Small intestine (tissue), 7 donors: ENCODE data around the gene WDR91. TPM values are rescaled to one million over a fixed set of nuclear protein-coding genes. Genes with fewer than 3 reads are reported as not detected.

ENCODE experiments used
- DNase-seq, 2 donors: peaks; one replicate each; pipeline versions ENCODE4 v3.0.0 to v3.0.0-alpha.2; 2013
- FAIRE-seq: peaks from 2 replicates; lab custom pipeline; 2012; peaks lifted over from hg19 to GRCh38; lab: Jason Lieb, UNC
- H3K27ac ChIP-seq, 3 donors: one replicate each; pipeline ENCODE4 v1.5.1; 2013; ENCODE audit warnings: low read length in 2 of 3, mild to moderate bottlenecking in 2 of 3, control low read depth in 1 of 3, inconsistent platforms in 1 of 3, low read depth in 1 of 3, moderate library complexity in 1 of 3
- H3K27me3 ChIP-seq, 3 donors: one replicate each; pipeline ENCODE4 v1.6.1; 2013; ENCODE audit warnings: low read length in 3 of 3, inconsistent platforms in 1 of 3; ENCODE audit not compliant: control insufficient read depth in 3 of 3, insufficient read depth in 3 of 3
- H3K36me3 ChIP-seq, 3 donors: one replicate each; pipeline ENCODE4 v1.6.1; 2013; ENCODE audit warnings: low read length in 3 of 3, inconsistent platforms in 1 of 3, low read depth in 1 of 3, mild to moderate bottlenecking in 1 of 3, moderate library complexity in 1 of 3; ENCODE audit not compliant: control insufficient read depth in 3 of 3, insufficient read depth in 2 of 3
- H3K4me1 ChIP-seq, 3 donors: one replicate each; pipeline ENCODE4 v1.6.1; 2013; ENCODE audit warnings: low read length in 2 of 3, inconsistent platforms in 1 of 3, low read depth in 1 of 3, mild to moderate bottlenecking in 1 of 3, moderate library complexity in 1 of 3; ENCODE audit not compliant: control insufficient read depth in 3 of 3, insufficient read depth in 2 of 3
- H3K4me3 ChIP-seq, 3 donors: one replicate each; pipeline ENCODE4 v1.5.1; 2013; ENCODE audit warnings: low read length in 3 of 3, control low read depth in 1 of 3, inconsistent platforms in 1 of 3, low read depth in 1 of 3, mild to moderate bottlenecking in 1 of 3, moderate library complexity in 1 of 3
- H3K9me3 ChIP-seq, 2 donors: one replicate each; pipeline ENCODE4 v1.6.1; 2013; ENCODE audit warnings: low read depth in 1 of 2, low read length in 1 of 2; ENCODE audit not compliant: control insufficient read depth in 2 of 2, insufficient read depth in 1 of 2
- WGBS, 3 donors: extraction: QIAGEN DNeasy Blood & Tissue Kit; methylation state at CpG; one replicate each; pipeline ENCODE4 v1.1.7; 2013; 5-methylcytosine and 5-hydroxymethylcytosine counted together
- polyA plus RNA-seq, 4 donors: library from polyadenylated mRNA; stranded (reverse) in 3 of 4; unstranded in 1 of 4; fragments of 200-250 nt in 3 of 4; fragments of 120-200 nt in 1 of 4; gene quantifications; one replicate each; pipeline versions ENCODE4 v1.2.1 to v1.2.3, GENCODE V29; 2013
- donor health status: healthy with polysubstance abuse.
- donor health status: control.
- donor health status: control.
- donor health status: Bipolar disorder and iron deficiency.
- donor health status: healthy.

Gene WDR91
- polyA plus RNA-seq, 4 donors = 2.7 to 5.8 (median 4.5) TPM

DNA sequence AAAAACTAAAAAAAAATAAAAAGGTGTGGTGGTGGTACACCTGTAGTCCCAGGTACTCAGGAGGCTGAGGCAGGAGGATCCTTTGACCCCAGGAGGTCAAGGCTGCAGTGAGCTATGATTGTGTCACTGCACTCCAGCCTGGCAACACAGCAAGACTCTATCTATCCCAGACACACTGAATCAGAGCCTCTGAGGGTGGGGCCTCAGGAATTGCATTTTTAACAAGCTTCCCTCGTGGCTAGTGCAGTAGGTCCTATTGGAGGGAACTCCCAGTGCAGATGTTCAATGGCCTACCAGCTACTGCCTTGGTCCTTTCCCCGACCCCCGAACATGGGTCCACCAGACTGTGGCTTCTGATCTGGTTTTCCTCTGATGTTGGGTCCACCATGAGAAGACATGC is 37.2 kb upstream of the WDR91 start:
- DNase-seq (no peak), FAIRE-seq (no peak)
- WGBS, 3 donors = 78 to 86% (median 84%) methylated on average over 3 of the region's 3 CpGs
- no peaks in the 10 kb centered on the region for H3K9me3 ChIP-seq
- H3K4me3 ChIP-seq = no peak overlapping the region
- no peaks in the 10 kb centered on the region for H3K4me1 ChIP-seq
- H3K27ac ChIP-seq = no peak overlapping the region
- no peaks in the 10 kb centered on the region for H3K27me3 ChIP-seq
- no peaks in the 10 kb centered on the region for H3K36me3 ChIP-seq

DNA sequence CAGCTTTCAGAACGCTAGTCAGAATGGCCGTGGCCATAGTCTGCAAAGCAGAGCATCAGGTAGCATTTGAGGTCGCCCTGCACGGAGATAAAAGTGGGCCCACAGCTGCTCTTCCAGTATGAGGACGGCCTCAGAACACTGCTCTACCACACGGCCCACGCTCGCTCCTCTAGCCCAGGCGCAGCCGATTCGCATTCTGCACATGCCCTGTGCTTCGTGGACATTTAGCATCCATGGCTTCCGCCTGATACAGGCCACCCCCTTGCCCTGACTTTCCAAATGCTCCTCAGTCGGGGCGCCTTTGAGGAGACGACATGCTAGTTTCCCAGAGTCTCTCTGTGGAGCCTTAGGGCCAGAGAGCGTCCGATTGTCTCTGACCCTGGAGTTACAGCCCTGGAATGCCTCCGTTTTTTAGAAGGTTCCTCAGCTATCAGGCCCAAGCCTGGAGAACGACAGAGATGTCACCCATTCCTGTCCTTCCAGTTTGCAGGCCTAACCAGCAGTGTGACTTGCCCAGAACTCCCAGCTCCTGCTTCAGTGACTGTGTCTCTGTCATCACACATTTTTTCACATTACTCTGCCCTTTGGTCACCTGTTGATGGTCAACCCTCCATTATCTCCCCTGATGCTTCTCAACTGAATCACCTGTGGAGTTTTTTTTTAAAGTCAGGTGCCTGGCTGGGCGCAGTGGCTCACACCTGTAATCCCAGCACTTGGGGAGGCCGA is 36.6 kb upstream of the WDR91 start:
- no peaks in the 10 kb centered on the region for H3K36me3 ChIP-seq
- WGBS, 3 donors = 93 to 94% (median 94%) methylated on average over 22 of the region's 22 CpGs
- no peaks in the 10 kb centered on the region for H3K4me1 ChIP-seq
- H3K9me3 ChIP-seq = no peaks in the 10 kb centered on the region
- FAIRE-seq (no peak), DNase-seq (no peak)
- H3K27ac ChIP-seq = no peak overlapping the region
- H3K27me3 ChIP-seq = peaks cover 0 to 3% (median 0%) of the 10 kb centered on the region in 3 donors
- no peak overlapping the region for H3K4me3 ChIP-seq

DNA sequence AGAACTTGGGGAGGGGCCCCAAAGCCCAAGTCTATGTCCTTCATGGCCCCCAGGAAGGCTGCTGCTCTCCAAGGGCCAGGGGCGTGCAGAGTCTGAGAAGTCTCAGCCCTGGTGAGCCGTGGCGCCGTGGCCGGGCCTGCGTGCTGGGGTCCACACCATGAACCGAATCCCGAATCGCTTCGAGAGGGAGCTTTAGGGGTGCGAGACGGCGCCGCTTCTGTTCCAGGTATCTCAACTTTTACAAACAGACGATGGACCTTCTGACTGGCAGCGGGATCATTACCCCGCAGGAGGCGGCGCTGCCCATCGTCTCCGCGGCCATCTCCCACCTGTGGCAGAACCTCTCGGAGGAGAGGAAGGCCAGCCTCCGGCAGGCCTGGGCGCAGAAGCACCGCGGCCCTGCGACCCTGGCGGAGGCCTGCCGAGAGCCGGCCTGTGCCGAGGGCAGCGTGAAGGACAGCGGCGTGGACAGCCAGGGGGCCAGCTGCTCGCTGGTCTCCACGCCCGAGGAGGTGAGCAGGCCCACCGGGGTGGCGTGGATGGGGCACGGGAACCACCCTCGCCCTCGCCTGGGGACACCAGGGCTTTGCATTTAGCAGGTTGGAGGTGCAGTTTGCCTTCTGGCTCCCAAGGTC is 35.0 kb upstream of the WDR91 start:
- Histone ChIP-seq H3K9me3 (no peaks in the 10 kb centered on the region), H3K27ac (no peak overlapping the region), H3K4me1 (no peaks in the 10 kb centered on the region), H3K4me3 (no peak overlapping the region), H3K36me3 (no peaks in the 10 kb centered on the region), H3K27me3 (peaks cover 0 to 11% (median 0%) of the 10 kb centered on the region in 3 donors)
- 97% methylated on average over 36 to 43 of the region's 43 CpGs for whole genome bisulfite sequencing, 3 donors
- FAIRE-seq = no peak
- no peak for DNase-seq

DNA sequence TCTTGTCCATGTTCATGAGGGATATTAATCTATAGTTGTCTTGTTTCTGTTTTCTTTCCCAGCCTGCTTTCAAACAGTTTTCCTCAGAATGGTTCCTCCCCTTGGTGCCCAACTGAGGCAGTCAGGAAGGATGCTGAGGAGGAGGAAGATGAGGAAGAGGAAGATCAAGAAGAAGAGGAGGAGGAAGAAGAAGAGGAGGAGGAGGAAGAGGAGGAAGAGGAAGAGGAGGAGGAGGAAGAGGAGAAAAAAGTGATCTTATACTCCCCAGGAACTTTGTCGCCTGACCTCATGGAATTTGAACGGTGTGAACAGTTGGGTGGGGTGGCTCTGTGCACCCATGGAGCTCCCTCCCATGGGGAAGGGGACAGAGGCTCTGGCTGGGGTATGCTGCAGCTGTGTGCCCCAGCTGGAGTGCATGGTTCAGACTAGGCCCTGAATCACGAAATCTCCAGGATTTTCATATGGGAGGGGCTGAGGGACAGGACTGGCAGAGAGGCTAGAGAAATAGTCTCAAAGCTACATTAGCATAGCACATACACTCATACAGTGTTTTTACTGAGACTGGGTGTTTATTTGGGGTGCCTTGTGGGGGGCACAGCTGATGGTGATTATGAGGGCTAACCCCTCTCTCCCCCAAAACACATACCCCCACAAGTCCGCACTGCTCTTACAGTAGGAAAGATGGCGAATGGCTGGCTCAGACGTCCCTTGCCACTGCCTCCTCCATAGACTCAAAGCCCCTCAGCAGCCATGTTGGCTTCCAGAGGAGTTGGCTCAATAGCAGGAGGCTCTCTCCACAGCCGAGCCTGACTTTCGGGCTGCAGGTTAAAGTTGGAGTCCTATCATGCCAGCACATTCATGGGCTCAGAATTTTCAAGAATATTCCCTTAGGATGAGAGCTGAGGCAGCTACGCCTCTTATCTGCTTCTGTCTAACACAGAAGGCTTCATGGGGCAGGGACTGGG is 34.2 kb upstream of the WDR91 start:
- Histone ChIP-seq H3K36me3 (no peaks in the 10 kb centered on the region), H3K9me3 (no peaks in the 10 kb centered on the region), H3K27me3 (peaks cover 0 to 14% (median 0%) of the 10 kb centered on the region in 3 donors), H3K27ac (no peak overlapping the region), H3K4me3 (no peak overlapping the region), H3K4me1 (no peaks in the 10 kb centered on the region)
- FAIRE-seq = no peak
- DNase-seq = no peak
- 84 to 85% (median 85%) methylated on average over 9 of the region's 9 CpGs for WGBS, 3 donors

DNA sequence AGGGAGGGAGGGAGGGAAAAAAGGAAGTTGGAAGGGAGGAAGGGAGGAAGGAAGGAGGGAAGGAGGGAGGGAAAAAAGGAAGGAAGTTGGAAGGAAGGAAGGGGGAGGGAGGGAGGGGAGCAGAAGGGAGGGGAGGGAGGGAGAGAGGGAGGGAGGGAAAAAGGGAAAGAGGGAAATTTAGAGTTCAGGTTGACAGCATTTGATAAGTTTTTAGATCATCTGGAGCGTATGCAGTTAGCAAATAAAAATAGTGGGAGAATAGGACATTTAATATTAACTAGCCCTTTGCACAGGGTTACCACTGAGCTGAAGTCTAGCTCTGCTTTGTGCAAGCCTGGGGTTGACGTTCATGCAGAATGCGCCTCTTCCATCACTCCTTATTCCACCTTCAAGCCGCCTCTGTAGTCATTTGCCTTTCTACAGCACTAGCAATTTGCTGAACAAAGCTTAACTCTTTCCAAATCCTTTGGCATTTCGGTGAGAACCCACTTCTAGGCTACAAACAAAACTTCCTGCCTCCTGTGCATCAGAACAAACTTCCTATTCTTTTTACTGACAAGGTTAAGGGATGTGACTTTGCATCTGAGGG is 30.9 kb upstream of the WDR91 start:
- Histone ChIP-seq H3K27me3 (peaks cover 0 to 14% (median 0%) of the 10 kb centered on the region in 3 donors), H3K9me3 (peaks cover 0 to 1% of the 10 kb centered on the region in 2 donors), H3K36me3 (no peaks in the 10 kb centered on the region), H3K27ac (no peak overlapping the region), H3K4me3 (no peak overlapping the region), H3K4me1 (no peaks in the 10 kb centered on the region)
- DNase-seq = no peak
- no peak for FAIRE-seq
- WGBS, 3 donors = 68 to 74% (median 70%) methylated on average over 5 of the region's 5 CpGs

DNA sequence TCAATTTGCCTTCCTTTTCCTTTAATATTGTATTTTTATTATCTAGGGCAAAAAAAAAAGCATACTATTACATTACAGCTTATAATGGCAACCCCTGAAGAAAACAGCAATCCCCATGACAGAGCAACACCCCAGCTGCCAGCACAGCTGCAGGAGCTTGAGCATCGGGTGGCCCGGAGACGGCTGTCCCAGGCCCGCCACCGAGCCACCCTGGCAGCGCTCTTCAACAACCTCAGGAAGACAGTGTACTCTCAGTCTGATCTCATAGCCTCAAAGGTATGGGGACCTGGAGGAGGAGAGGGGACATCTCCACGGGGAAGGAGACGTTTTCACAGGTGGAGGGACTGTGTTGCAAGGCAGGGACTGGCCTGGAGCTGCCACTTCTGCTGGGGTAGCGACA is 29.1 kb upstream of the WDR91 start:
- DNase-seq (no peak), FAIRE-seq (no peak)
- H3K9me3 ChIP-seq = peaks cover 0 to 1% of the 10 kb centered on the region in 2 donors
- H3K4me3 ChIP-seq = no peak overlapping the region
- no peak overlapping the region for H3K27ac ChIP-seq
- peaks cover 0 to 14% (median 0%) of the 10 kb centered on the region in 3 donors for H3K27me3 ChIP-seq
- no peaks in the 10 kb centered on the region for H3K36me3 ChIP-seq
- WGBS, 3 donors = 79 to 85% (median 83%) methylated on average over 9 of the region's 9 CpGs
- H3K4me1 ChIP-seq = no peaks in the 10 kb centered on the region

DNA sequence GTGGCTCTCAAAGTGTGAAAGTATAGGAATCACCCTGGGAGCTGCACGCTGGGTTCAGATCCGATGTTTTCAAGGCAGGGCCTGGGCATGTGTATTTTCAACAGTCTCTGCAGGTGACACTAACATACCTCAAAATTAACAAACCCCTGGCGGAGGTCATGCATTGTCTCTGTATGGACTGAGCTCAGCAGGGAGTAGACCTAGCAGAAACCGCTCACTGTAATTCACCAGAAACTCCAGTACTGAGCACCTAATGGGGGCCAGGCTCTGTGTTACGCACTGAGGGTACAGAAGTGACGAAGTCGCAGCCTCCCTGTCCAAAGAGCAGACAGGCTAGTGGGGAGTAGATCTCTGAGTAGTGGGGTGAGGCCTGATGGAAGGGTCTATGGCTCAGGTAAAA is 27.9 kb upstream of the WDR91 start:
- Histone ChIP-seq H3K27me3 (peaks cover 0 to 14% (median 0%) of the 10 kb centered on the region in 3 donors), H3K9me3 (peaks cover 0 to 1% of the 10 kb centered on the region in 2 donors), H3K27ac (no peak overlapping the region), H3K4me1 (no peaks in the 10 kb centered on the region), H3K4me3 (no peak overlapping the region), H3K36me3 (no peaks in the 10 kb centered on the region)
- 91 to 94% (median 93%) methylated on average over 7 of the region's 7 CpGs for WGBS, 3 donors
- no peak for FAIRE-seq
- no peak for DNase-seq
